IgD-negative memory B cell (primary cell): ENCODE measurements around the gene ZDHHC11. TPM values are rescaled to one million over a fixed set of nuclear protein-coding genes. Genes with fewer than 3 reads are reported as not detected.
"Not testable (repeated sequence)": the region's sequence is repeated elsewhere in the genome, so short reads cannot be mapped to it uniquely, and the experiment has no call there.

Source experiments
- H3K27ac Mint-ChIP-seq, 3 donors: one replicate each; pipeline ENCODE4 v1.8.0; 2020 to 2022; ENCODE audit warnings: mild to moderate bottlenecking in 3 of 3, mixed read lengths in 3 of 3, moderate library complexity in 1 of 3
- H3K27me3 Mint-ChIP-seq: one replicate; pipeline ENCODE4 v1.8.0; 2021; ENCODE audit warnings: mixed read lengths
- H3K36me3 Mint-ChIP-seq: one replicate; pipeline ENCODE4 v1.8.0; 2020; ENCODE audit warnings: mild to moderate bottlenecking, mixed read lengths
- H3K4me1 Mint-ChIP-seq, 3 donors: one replicate each; pipeline ENCODE4 v1.8.0; 2020 to 2022; ENCODE audit warnings: mixed read lengths in 3 of 3, mild to moderate bottlenecking in 1 of 3
- H3K4me3 Mint-ChIP-seq, 4 donors: one replicate each; pipeline ENCODE4 v1.8.0; 2020 to 2022; ENCODE audit warnings: mild to moderate bottlenecking in 4 of 4, mixed read lengths in 4 of 4, moderate library complexity in 3 of 4
- H3K9me3 Mint-ChIP-seq, 3 donors: one replicate each; pipeline ENCODE4 v1.8.0; 2020 to 2021; ENCODE audit warnings: mixed read lengths in 3 of 3, mild to moderate bottlenecking in 1 of 3
- polyA plus RNA-seq: library from polyadenylated mRNA; unstranded; fragments of 300-500 nt; fragmentation: Illumina TruSeq; gene quantifications from one replicate; pipeline ENCODE4 v1.2.3, GENCODE V29; 2021

Gene ZDHHC11
- polyA plus RNA-seq, 1 donor from 2014 or later = not detected

- H3K9me3 Mint-ChIP-seq, H3K4me3 Mint-ChIP-seq, H3K27ac Mint-ChIP-seq, H3K36me3 Mint-ChIP-seq, H3K27me3 Mint-ChIP-seq, H3K4me1 Mint-ChIP-seq: not testable (repeated sequence)
Measured at GRCh38 chr5:828194-828593, 22.6 kb downstream of the ZDHHC11 start.

GRCh38 chr5:825544-825943 is 25.2 kb downstream of the ZDHHC11 start:
- not testable (repeated sequence) for H3K36me3 Mint-ChIP-seq, H3K27me3 Mint-ChIP-seq, H3K9me3 Mint-ChIP-seq, H3K4me3 Mint-ChIP-seq, H3K4me1 Mint-ChIP-seq, H3K27ac Mint-ChIP-seq

- Mint-ChIP-seq H3K27me3 (peaks cover 6% of the 10 kb centered on the region), H3K27ac (no peak overlapping the region), H3K4me3 (no peak overlapping the region), H3K9me3 (peaks cover 0 to 2% (median 0%) of the 10 kb centered on the region in 3 donors), H3K4me1 (no peaks in the 10 kb centered on the region), H3K36me3 (no peaks in the 10 kb centered on the region)
Measured at GRCh38 chr5:821504-821903, 29.3 kb downstream of the ZDHHC11 start.

GRCh38 chr5:820245-820644 is 30.5 kb downstream of the ZDHHC11 start:
- no peaks in the 10 kb centered on the region for H3K4me1 Mint-ChIP-seq
- H3K36me3 Mint-ChIP-seq = no peaks in the 10 kb centered on the region
- peaks cover 0 to 5% (median 2%) of the 10 kb centered on the region in 3 donors for H3K9me3 Mint-ChIP-seq
- H3K27ac Mint-ChIP-seq = no peak overlapping the region
- H3K4me3 Mint-ChIP-seq = no peak overlapping the region
- H3K27me3 Mint-ChIP-seq = peaks cover 6% of the 10 kb centered on the region

- no peak overlapping the region for H3K4me3 Mint-ChIP-seq
- H3K36me3 Mint-ChIP-seq = no peaks in the 10 kb centered on the region
- H3K4me1 Mint-ChIP-seq = no peaks in the 10 kb centered on the region
- peaks cover 0 to 5% (median 2%) of the 10 kb centered on the region in 3 donors for H3K9me3 Mint-ChIP-seq
- peaks cover 6% of the 10 kb centered on the region for H3K27me3 Mint-ChIP-seq
- no peak overlapping the region for H3K27ac Mint-ChIP-seq
Measured at GRCh38 chr5:819078-819477, 31.7 kb downstream of the ZDHHC11 start.

- peaks cover 0 to 5% (median 2%) of the 10 kb centered on the region in 3 donors for H3K9me3 Mint-ChIP-seq
- no peaks in the 10 kb centered on the region for H3K4me1 Mint-ChIP-seq
- no peaks in the 10 kb centered on the region for H3K36me3 Mint-ChIP-seq
- peaks cover 6% of the 10 kb centered on the region for H3K27me3 Mint-ChIP-seq
- no peak overlapping the region for H3K27ac Mint-ChIP-seq
- no peak overlapping the region for H3K4me3 Mint-ChIP-seq
Measured at GRCh38 chr5:816176-816575, 34.6 kb downstream of the ZDHHC11 start.

GRCh38 chr5:815449-815848 is 35.3 kb downstream of the ZDHHC11 start:
- H3K4me1 Mint-ChIP-seq = no peaks in the 10 kb centered on the region
- H3K27me3 Mint-ChIP-seq = peaks cover 3% of the 10 kb centered on the region
- peaks cover 0 to 5% (median 2%) of the 10 kb centered on the region in 3 donors for H3K9me3 Mint-ChIP-seq
- no peaks in the 10 kb centered on the region for H3K36me3 Mint-ChIP-seq
- no peak overlapping the region for H3K4me3 Mint-ChIP-seq
- H3K27ac Mint-ChIP-seq = no peak overlapping the region

- H3K27ac Mint-ChIP-seq, H3K9me3 Mint-ChIP-seq, H3K36me3 Mint-ChIP-seq, H3K4me1 Mint-ChIP-seq, H3K27me3 Mint-ChIP-seq, H3K4me3 Mint-ChIP-seq: not testable (repeated sequence)
Measured at GRCh38 chr5:813575-813974, 37.2 kb downstream of the ZDHHC11 start.

GRCh38 chr5:811384-811783 is 39.4 kb downstream of the ZDHHC11 start:
- not testable (repeated sequence) for H3K36me3 Mint-ChIP-seq, H3K27me3 Mint-ChIP-seq, H3K9me3 Mint-ChIP-seq, H3K4me3 Mint-ChIP-seq, H3K27ac Mint-ChIP-seq, H3K4me1 Mint-ChIP-seq

- H3K36me3 Mint-ChIP-seq = not testable (repeated sequence)
Measured at GRCh38 chr5:807719-808514, 42.9 kb downstream of the ZDHHC11 start.

GRCh38 chr5:801472-801871 is 49.3 kb downstream of the ZDHHC11 start:
- Mint-ChIP-seq H3K9me3 (peaks cover 4 to 13% (median 12%) of the 10 kb centered on the region in 3 donors), H3K27me3 (peaks cover 3% of the 10 kb centered on the region), H3K27ac (no peak overlapping the region), H3K4me3 (no peak overlapping the region), H3K4me1 (no peaks in the 10 kb centered on the region), H3K36me3 (no peaks in the 10 kb centered on the region)

More at GRCh38 chr5:807719-808514, 42.9 kb downstream of the ZDHHC11 start:
- not testable (repeated sequence) for H3K27ac Mint-ChIP-seq, H3K4me1 Mint-ChIP-seq, H3K27me3 Mint-ChIP-seq, H3K4me3 Mint-ChIP-seq
- H3K9me3 Mint-ChIP-seq = peaks cover 4 to 12% (median 11%) of the 10 kb centered on the region in 3 donors

- not testable (repeated sequence) for H3K4me3 Mint-ChIP-seq, H3K27me3 Mint-ChIP-seq, H3K27ac Mint-ChIP-seq, H3K36me3 Mint-ChIP-seq, H3K4me1 Mint-ChIP-seq
- peaks cover 4 to 13% (median 12%) of the 10 kb centered on the region in 3 donors for H3K9me3 Mint-ChIP-seq
Measured at GRCh38 chr5:801055-801454, 49.7 kb downstream of the ZDHHC11 start.

- H3K4me3 Mint-ChIP-seq, H3K9me3 Mint-ChIP-seq, H3K4me1 Mint-ChIP-seq, H3K27ac Mint-ChIP-seq, H3K36me3 Mint-ChIP-seq, H3K27me3 Mint-ChIP-seq: not testable (repeated sequence)
Measured at GRCh38 chr5:798505-799138, 52.2 kb downstream of the ZDHHC11 start.

GRCh38 chr5:797986-798385 is 52.8 kb downstream of the ZDHHC11 start:
- H3K4me1 Mint-ChIP-seq, H3K27me3 Mint-ChIP-seq, H3K27ac Mint-ChIP-seq, H3K36me3 Mint-ChIP-seq, H3K4me3 Mint-ChIP-seq, H3K9me3 Mint-ChIP-seq: not testable (repeated sequence)

GRCh38 chr5:795873-796272 is 54.9 kb downstream of the ZDHHC11 start:
- not testable (repeated sequence) for H3K27ac Mint-ChIP-seq, H3K9me3 Mint-ChIP-seq, H3K4me3 Mint-ChIP-seq, H3K27me3 Mint-ChIP-seq, H3K4me1 Mint-ChIP-seq, H3K36me3 Mint-ChIP-seq

- H3K27ac Mint-ChIP-seq, H3K4me1 Mint-ChIP-seq, H3K36me3 Mint-ChIP-seq, H3K4me3 Mint-ChIP-seq, H3K27me3 Mint-ChIP-seq, H3K9me3 Mint-ChIP-seq: not testable (repeated sequence)
Measured at GRCh38 chr5:794948-795347, 55.8 kb downstream of the ZDHHC11 start.
